Measurements from ENCODE around the gene LOXHD1. TPM values are rescaled to one million over a fixed set of nuclear protein-coding genes. Genes with fewer than 3 reads are reported as not detected.

LOXHD1 gene
- total RNA-seq, 3 donors from 2014 or later (not counting 1 experiment from before 2014, with no cell fraction given): 0.11 to 0.48 (median 0.14) TPM

DNA sequence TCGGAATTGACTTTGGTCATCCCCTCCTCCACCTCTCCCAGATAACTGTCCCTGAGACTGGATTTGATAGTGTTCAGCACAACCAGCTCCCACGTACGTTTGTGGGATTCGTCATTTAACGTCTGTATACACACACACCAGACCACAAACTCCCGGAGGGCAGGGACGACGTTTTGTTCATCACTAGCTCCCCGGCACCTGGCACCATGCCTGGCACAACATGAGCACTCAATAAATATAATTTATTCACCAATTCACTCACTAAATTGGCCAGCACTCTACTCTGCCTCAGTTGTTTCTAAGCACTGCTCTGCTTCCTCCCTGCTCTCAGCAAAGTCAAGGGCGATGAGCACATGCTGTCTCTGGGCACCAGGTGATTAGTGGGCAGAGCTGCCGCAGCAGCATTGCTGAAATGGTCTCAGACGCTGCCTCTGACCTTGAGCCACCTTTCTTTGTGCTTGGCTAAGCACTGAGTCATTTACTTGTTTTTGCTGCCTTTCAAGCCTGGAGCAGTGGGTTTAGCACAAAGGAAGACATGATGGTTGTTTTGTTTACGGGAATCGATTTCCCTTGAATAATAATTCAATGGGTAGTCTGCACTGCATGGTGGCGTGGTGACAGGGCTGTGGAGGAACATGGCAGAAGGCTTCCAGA is 19.3 kb upstream of the LOXHD1 start:
- TF ChIP-seq CTCF (IDR thresholded peaks at IDR 0.05): no peak
- H3K9me3 Mint-ChIP-seq: no peaks in the 10 kb centered on the region
- no peaks in the 10 kb centered on the region for H3K9me3 ChIP-seq (ENCODE audit: control insufficient read depth, insufficient read depth, low read length)
- peaks cover 16 to 25% of the 10 kb centered on the region in 2 donors for H3K27me3 Mint-ChIP-seq (ENCODE audit: low read depth in 2 of 2)
- H3K27ac Mint-ChIP-seq: no peak overlapping the region
- DNase-seq (no peak), ATAC-seq (no peak)
- intact Hi-C loops (cut with micrococcal nuclease): no loop called here
- H3K4me1 Mint-ChIP-seq: no peaks in the 10 kb centered on the region
- no peaks in the 10 kb centered on the region for H3K36me3 Mint-ChIP-seq
- WGBS (ENCODE audit: insufficient coverage): 73% methylated on average over 15 of the region's 15 CpGs
- H3K4me3 ChIP-seq (ENCODE audit: low read length): no peak overlapping the region
- H3K4me3 Mint-ChIP-seq: no peak overlapping the region
- no peak overlapping the region for H3K27ac ChIP-seq (ENCODE audit: low read length)
- H3K27me3 ChIP-seq (ENCODE audit: control insufficient read depth, insufficient read depth, low read length): no peaks in the 10 kb centered on the region
- H3K36me3 ChIP-seq (ENCODE audit: control insufficient read depth, insufficient read depth, low read length): no peaks in the 10 kb centered on the region
- no peaks in the 10 kb centered on the region for H3K4me1 ChIP-seq (ENCODE audit: control insufficient read depth, insufficient read depth, low read length)

DNA sequence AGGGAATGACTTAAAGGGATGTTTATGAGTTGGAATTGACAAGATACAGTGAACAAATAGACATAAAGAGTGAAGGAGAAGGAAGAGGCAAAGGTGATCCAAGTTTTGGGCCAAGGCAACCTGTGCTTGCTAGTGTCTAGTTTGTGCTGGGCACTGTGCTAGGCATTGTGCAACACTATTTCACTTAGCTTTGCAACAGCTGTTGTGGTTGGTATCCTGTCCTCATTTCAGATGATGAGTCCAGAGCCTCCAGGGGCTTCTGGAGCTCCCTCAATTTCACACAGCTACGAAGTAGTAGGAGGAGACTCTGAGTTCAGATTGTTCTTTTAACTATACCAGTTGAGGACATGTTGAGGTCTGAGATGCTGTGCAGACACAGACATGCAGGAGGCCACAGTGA is 18.1 kb upstream of the LOXHD1 start:
- Mint-ChIP-seq H3K9me3 (no peaks in the 10 kb centered on the region), H3K4me1 (no peaks in the 10 kb centered on the region), H3K27ac (no peak overlapping the region), H3K27me3 (ENCODE audit: low read depth in 2 of 2) (peaks cover 17 to 25% of the 10 kb centered on the region in 2 donors), H3K36me3 (no peaks in the 10 kb centered on the region), H3K4me3 (no peak overlapping the region)
- DNase-seq (no peak), ATAC-seq (no peak)
- H3K27ac ChIP-seq (ENCODE audit: low read length): no peak overlapping the region
- no peaks in the 10 kb centered on the region for H3K4me1 ChIP-seq (ENCODE audit: control insufficient read depth, insufficient read depth, low read length)
- no peaks in the 10 kb centered on the region for H3K9me3 ChIP-seq (ENCODE audit: control insufficient read depth, insufficient read depth, low read length)
- TF ChIP-seq CTCF (IDR thresholded peaks at IDR 0.05): no peak
- 89% methylated on average over 1 of the region's 1 CpG for WGBS (ENCODE audit: insufficient coverage)
- H3K27me3 ChIP-seq (ENCODE audit: control insufficient read depth, insufficient read depth, low read length): no peaks in the 10 kb centered on the region
- intact Hi-C loops (cut with micrococcal nuclease): no loop called here
- H3K4me3 ChIP-seq (ENCODE audit: low read length): no peak overlapping the region
- no peaks in the 10 kb centered on the region for H3K36me3 ChIP-seq (ENCODE audit: control insufficient read depth, insufficient read depth, low read length)

- no peaks in the 10 kb centered on the region for H3K4me1 ChIP-seq (ENCODE audit: control insufficient read depth, insufficient read depth, low read length)
- H3K36me3 ChIP-seq (ENCODE audit: control insufficient read depth, insufficient read depth, low read length): no peaks in the 10 kb centered on the region
- no peak overlapping the region for H3K27ac ChIP-seq (ENCODE audit: low read length)
- Mint-ChIP-seq H3K4me3 (no peak overlapping the region), H3K27ac (no peak overlapping the region), H3K4me1 (no peaks in the 10 kb centered on the region), H3K36me3 (no peaks in the 10 kb centered on the region), H3K27me3 (ENCODE audit: low read depth in 2 of 2) (peaks cover 22 to 25% of the 10 kb centered on the region in 2 donors), H3K9me3 (no peaks in the 10 kb centered on the region)
- H3K27me3 ChIP-seq (ENCODE audit: control insufficient read depth, insufficient read depth, low read length): no peaks in the 10 kb centered on the region
- ATAC-seq: no peak
- TF ChIP-seq CTCF (IDR thresholded peaks at IDR 0.05): no peak
- 74% methylated on average over 6 of the region's 6 CpGs for WGBS (ENCODE audit: insufficient coverage)
- no peak overlapping the region for H3K4me3 ChIP-seq (ENCODE audit: low read length)
- H3K9me3 ChIP-seq (ENCODE audit: control insufficient read depth, insufficient read depth, low read length): no peaks in the 10 kb centered on the region
- peak in 1 of 2 donors; percentile 68 for DNase-seq
- intact Hi-C loops (cut with micrococcal nuclease): no loop called here
Observed at GRCh38 chr18:46672062-46672970, 15.3 kb upstream of the LOXHD1 start.
